Liver (tissue), 3 donors: Measurements from ENCODE around the gene EPHA5.

Experiments
- EGR1 ChIP-seq, 2 donors: IDR thresholded peaks; 2 replicates each; pipeline ENCODE4 v1.6.1; 2016 to 2018; ENCODE audit warnings: antibody characterized with exemption in 2 of 2, low read depth in 2 of 2
- HNF4G ChIP-seq: IDR thresholded peaks from 2 replicates; pipeline ENCODE4 v1.6.1; 2016; ENCODE audit warnings: antibody characterized with exemption
- RAD21 ChIP-seq, 2 donors: IDR thresholded peaks; 2 replicates each; pipeline ENCODE4 v1.6.1; 2016; ENCODE audit warnings: antibody characterized with exemption in 2 of 2, mild to moderate bottlenecking in 2 of 2
- RXRA ChIP-seq, 2 donors: IDR thresholded peaks; 2 replicates each; pipeline ENCODE4 v1.6.1; 2017 to 2018; ENCODE audit warnings: antibody characterized with exemption in 2 of 2, mild to moderate bottlenecking in 1 of 2
- SP1 ChIP-seq: IDR thresholded peaks from 2 replicates; pipeline ENCODE4 v1.6.1; 2018; ENCODE audit warnings: antibody characterized with exemption, mild to moderate bottlenecking
- TAF1 ChIP-seq: conservative IDR thresholded peaks from 2 replicates; pipeline ENCODE4 v1.6.1; 2016; ENCODE audit warnings: antibody characterized with exemption, mild to moderate bottlenecking
- TF ChIP-seq, protein P1 (sequence below): IDR thresholded peaks from 2 replicates; pipeline ENCODE4 v1.6.1; 2016; ENCODE audit warnings: antibody characterized with exemption
- TF ChIP-seq, protein P2 (sequence below): fragments of 150-350 bp; IDR thresholded peaks from 2 replicates; pipeline ENCODE4 v1.5.1; 2017; ENCODE audit warnings: improper control_type of control experiment, low read depth, low read length; ENCODE audit not compliant: missing input control
- TF ChIP-seq, protein P3 (sequence below): IDR thresholded peaks from 2 replicates; pipeline ENCODE4 v1.6.1; 2016; ENCODE audit warnings: antibody characterized with exemption, mild to moderate bottlenecking
- TF ChIP-seq, protein P4 (sequence below): IDR thresholded peaks from 2 replicates; pipeline ENCODE4 v1.6.1; 2016; ENCODE audit warnings: antibody characterized with exemption
- donor health status: healthy.
- donor health status: healthy.

DNA sequence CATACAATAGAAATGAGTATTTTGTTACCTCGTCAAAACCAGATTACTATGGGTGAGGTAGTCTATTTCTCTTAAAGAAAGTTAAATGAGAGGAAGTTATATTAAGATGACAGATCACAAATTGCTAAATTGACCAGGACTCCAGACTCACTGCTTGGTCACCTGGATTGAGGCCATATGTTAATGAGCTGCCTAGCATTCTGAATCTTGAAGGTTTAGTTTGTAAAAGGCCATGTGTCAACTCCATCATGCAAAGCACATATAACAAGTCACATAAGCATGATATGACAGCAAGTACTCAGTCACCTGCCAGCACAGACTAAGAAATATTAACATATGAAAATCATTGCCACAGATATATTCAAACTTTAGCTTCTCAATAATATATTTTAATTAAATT is 72.6 kb downstream of the EPHA5 start:
- TF ChIP-seq TAF1 (no peak), HNF4G (no peak), EGR1 (IDR thresholded peaks at IDR 0.05; ENCODE audit: low read depth in 2 of 2) (no peak), RAD21 (IDR thresholded peaks at IDR 0.05) (no peak), SP1 (no peak), RXRA (IDR thresholded peaks at IDR 0.05) (no peak)
- TF ChIP-seq, protein P1, sequence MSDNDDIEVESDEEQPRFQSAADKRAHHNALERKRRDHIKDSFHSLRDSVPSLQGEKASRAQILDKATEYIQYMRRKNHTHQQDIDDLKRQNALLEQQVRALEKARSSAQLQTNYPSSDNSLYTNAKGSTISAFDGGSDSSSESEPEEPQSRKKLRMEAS: no peak
- TF ChIP-seq, protein P2, sequence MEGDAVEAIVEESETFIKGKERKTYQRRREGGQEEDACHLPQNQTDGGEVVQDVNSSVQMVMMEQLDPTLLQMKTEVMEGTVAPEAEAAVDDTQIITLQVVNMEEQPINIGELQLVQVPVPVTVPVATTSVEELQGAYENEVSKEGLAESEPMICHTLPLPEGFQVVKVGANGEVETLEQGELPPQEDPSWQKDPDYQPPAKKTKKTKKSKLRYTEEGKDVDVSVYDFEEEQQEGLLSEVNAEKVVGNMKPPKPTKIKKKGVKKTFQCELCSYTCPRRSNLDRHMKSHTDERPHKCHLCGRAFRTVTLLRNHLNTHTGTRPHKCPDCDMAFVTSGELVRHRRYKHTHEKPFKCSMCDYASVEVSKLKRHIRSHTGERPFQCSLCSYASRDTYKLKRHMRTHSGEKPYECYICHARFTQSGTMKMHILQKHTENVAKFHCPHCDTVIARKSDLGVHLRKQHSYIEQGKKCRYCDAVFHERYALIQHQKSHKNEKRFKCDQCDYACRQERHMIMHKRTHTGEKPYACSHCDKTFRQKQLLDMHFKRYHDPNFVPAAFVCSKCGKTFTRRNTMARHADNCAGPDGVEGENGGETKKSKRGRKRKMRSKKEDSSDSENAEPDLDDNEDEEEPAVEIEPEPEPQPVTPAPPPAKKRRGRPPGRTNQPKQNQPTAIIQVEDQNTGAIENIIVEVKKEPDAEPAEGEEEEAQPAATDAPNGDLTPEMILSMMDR: no peak
- TF ChIP-seq, protein P3, sequence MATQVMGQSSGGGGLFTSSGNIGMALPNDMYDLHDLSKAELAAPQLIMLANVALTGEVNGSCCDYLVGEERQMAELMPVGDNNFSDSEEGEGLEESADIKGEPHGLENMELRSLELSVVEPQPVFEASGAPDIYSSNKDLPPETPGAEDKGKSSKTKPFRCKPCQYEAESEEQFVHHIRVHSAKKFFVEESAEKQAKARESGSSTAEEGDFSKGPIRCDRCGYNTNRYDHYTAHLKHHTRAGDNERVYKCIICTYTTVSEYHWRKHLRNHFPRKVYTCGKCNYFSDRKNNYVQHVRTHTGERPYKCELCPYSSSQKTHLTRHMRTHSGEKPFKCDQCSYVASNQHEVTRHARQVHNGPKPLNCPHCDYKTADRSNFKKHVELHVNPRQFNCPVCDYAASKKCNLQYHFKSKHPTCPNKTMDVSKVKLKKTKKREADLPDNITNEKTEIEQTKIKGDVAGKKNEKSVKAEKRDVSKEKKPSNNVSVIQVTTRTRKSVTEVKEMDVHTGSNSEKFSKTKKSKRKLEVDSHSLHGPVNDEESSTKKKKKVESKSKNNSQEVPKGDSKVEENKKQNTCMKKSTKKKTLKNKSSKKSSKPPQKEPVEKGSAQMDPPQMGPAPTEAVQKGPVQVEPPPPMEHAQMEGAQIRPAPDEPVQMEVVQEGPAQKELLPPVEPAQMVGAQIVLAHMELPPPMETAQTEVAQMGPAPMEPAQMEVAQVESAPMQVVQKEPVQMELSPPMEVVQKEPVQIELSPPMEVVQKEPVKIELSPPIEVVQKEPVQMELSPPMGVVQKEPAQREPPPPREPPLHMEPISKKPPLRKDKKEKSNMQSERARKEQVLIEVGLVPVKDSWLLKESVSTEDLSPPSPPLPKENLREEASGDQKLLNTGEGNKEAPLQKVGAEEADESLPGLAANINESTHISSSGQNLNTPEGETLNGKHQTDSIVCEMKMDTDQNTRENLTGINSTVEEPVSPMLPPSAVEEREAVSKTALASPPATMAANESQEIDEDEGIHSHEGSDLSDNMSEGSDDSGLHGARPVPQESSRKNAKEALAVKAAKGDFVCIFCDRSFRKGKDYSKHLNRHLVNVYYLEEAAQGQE: no peak
- TF ChIP-seq, protein P4, sequence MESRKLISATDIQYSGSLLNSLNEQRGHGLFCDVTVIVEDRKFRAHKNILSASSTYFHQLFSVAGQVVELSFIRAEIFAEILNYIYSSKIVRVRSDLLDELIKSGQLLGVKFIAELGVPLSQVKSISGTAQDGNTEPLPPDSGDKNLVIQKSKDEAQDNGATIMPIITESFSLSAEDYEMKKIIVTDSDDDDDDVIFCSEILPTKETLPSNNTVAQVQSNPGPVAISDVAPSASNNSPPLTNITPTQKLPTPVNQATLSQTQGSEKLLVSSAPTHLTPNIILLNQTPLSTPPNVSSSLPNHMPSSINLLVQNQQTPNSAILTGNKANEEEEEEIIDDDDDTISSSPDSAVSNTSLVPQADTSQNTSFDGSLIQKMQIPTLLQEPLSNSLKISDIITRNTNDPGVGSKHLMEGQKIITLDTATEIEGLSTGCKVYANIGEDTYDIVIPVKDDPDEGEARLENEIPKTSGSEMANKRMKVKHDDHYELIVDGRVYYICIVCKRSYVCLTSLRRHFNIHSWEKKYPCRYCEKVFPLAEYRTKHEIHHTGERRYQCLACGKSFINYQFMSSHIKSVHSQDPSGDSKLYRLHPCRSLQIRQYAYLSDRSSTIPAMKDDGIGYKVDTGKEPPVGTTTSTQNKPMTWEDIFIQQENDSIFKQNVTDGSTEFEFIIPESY: no peak
